GM21717 (cell line): ENCODE results near the gene PTS.
"Not testable (repeated sequence)": the region's sequence is repeated elsewhere in the genome, so short reads cannot be mapped to it uniquely, and the experiment has no call there.

Experiments used
- ATAC-seq: cut with Tn5 transposase; IDR thresholded peaks from one replicate; pipeline ENCODE4 v1.9.1; 2021; ENCODE audit warnings: mild to moderate bottlenecking, moderate library complexity; ENCODE audit not compliant: unreplicated experiment

Gene PTS

GRCh38 chr11:112226062-112226830, at the start of gene PTS:
Gene PTS, plus strand, starts transcription at chr11:112226428. Its CDS starts 16 bp downstream, at chr11:112226444.
- ATAC-seq, result peak; percentile 96

- ATAC-seq, result no peak
These were observed 48.6 kb upstream of the PTS start for GRCh38 chr11:112177589-112177988.

- no peak for ATAC-seq
These were observed 47.8 kb upstream of the PTS start for GRCh38 chr11:112178428-112178827.

GRCh38 chr11:112178936-112179335, 47.3 kb upstream of the PTS start:
- no peak for ATAC-seq

GRCh38 chr11:112179601-112180000, 46.6 kb upstream of the PTS start:
- ATAC-seq, result peak; percentile 75

- no peak for ATAC-seq
These were observed 43.4 kb upstream of the PTS start for GRCh38 chr11:112182867-112183266.

- no peak for ATAC-seq
These were observed 40.3 kb upstream of the PTS start for GRCh38 chr11:112185883-112186282.

- ATAC-seq, result no peak
These were observed 39.9 kb upstream of the PTS start for GRCh38 chr11:112186304-112186703.

- not testable (repeated sequence) for ATAC-seq
These were observed 31.1 kb upstream of the PTS start for GRCh38 chr11:112195113-112195512.

GRCh38 chr11:112195951-112196351, 30.3 kb upstream of the PTS start:
- no peak for ATAC-seq

- no peak for ATAC-seq
These were observed 29.6 kb upstream of the PTS start for GRCh38 chr11:112196519-112197087.

- not testable (repeated sequence) for ATAC-seq
These were observed 27.1 kb upstream of the PTS start for GRCh38 chr11:112199101-112199500.

- ATAC-seq, result no peak
These were observed 26.0 kb upstream of the PTS start for GRCh38 chr11:112200252-112200651.

- no peak for ATAC-seq
These were observed 20.2 kb upstream of the PTS start for GRCh38 chr11:112206071-112206470.

GRCh38 chr11:112210890-112211289, 15.3 kb upstream of the PTS start:
- no peak for ATAC-seq

- ATAC-seq, result no peak
These were observed 14.7 kb upstream of the PTS start for GRCh38 chr11:112211536-112211935.

- ATAC-seq, result no peak
These were observed 13.9 kb upstream of the PTS start for GRCh38 chr11:112212290-112212689.

- no peak for ATAC-seq
These were observed 13.5 kb upstream of the PTS start for GRCh38 chr11:112212710-112213109.

- ATAC-seq, result no peak
These were observed 12.5 kb upstream of the PTS start for GRCh38 chr11:112213753-112214152.

- ATAC-seq, result no peak
These were observed 10.6 kb upstream of the PTS start for GRCh38 chr11:112215621-112216020.

GRCh38 chr11:112216561-112217105, 9.6 kb upstream of the PTS start:
- ATAC-seq, result no peak
